Measurements from ENCODE around the gene DSCAML1.

- TF ChIP-seq CTCF (IDR thresholded peaks at IDR 0.05; ENCODE audit: low read depth, low read length) (peak; percentile 44; the same call in 1 of the 2 replicates), EZH2phosphoT487 (IDR thresholded peaks at IDR 0.05; ENCODE audit: low read depth) (no peak)
Measured at GRCh38 chr11:117595440-117595839, 201.6 kb downstream of the DSCAML1 start.
